ENCODE data around the gene RPRML.

DNA sequence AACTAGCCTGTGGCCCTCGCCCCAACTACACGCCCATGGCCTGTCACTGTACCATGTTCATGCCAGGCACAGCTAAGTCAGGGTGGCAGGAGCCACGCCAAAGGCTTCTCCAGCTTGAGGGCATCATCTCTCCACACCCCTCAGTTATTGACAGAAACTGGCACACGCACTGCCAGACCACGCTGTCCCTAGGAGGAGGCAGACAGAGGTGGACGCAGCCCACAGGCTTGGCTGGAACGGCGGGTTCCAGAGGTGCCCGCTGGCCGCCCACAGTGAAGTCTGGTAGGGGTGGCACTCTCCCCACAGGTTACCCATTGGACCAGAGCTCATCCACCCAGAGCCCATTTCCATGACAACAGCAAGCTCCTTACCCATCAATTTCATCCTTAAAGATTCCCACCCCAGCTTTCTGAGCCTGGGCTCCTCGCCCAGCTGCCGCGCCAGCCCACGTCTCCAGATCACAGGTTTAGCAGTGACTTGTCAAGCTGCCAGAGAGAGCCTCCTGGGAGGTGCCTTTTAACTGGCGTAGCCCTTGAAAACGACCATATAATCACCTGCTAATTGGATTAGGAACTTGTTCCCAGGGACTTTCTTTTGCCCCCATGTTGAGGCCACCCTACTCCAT is 27.9 kb downstream of the RPRML start:
- no peak for TF ChIP-seq CREM (CRISPR knock-in tag; IDR thresholded peaks at IDR 0.05)
- TF ChIP-seq, protein P1, sequence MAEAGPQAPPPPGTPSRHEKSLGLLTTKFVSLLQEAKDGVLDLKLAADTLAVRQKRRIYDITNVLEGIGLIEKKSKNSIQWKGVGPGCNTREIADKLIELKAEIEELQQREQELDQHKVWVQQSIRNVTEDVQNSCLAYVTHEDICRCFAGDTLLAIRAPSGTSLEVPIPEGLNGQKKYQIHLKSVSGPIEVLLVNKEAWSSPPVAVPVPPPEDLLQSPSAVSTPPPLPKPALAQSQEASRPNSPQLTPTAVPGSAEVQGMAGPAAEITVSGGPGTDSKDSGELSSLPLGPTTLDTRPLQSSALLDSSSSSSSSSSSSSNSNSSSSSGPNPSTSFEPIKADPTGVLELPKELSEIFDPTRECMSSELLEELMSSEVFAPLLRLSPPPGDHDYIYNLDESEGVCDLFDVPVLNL (CRISPR knock-in tag; IDR thresholded peaks at IDR 0.05; ENCODE audit: borderline replicate concordance, low read depth): no peak
- TF ChIP-seq, protein P2, sequence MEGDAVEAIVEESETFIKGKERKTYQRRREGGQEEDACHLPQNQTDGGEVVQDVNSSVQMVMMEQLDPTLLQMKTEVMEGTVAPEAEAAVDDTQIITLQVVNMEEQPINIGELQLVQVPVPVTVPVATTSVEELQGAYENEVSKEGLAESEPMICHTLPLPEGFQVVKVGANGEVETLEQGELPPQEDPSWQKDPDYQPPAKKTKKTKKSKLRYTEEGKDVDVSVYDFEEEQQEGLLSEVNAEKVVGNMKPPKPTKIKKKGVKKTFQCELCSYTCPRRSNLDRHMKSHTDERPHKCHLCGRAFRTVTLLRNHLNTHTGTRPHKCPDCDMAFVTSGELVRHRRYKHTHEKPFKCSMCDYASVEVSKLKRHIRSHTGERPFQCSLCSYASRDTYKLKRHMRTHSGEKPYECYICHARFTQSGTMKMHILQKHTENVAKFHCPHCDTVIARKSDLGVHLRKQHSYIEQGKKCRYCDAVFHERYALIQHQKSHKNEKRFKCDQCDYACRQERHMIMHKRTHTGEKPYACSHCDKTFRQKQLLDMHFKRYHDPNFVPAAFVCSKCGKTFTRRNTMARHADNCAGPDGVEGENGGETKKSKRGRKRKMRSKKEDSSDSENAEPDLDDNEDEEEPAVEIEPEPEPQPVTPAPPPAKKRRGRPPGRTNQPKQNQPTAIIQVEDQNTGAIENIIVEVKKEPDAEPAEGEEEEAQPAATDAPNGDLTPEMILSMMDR (IDR thresholded peaks at IDR 0.05): no peak
- no peak for TF ChIP-seq ELF4 (CRISPR knock-in tag; IDR thresholded peaks at IDR 0.05; ENCODE audit: low read depth)
- TF ChIP-seq SMAD4 (CRISPR knock-in tag; IDR thresholded peaks at IDR 0.05): no peak
- TF ChIP-seq, protein P3, sequence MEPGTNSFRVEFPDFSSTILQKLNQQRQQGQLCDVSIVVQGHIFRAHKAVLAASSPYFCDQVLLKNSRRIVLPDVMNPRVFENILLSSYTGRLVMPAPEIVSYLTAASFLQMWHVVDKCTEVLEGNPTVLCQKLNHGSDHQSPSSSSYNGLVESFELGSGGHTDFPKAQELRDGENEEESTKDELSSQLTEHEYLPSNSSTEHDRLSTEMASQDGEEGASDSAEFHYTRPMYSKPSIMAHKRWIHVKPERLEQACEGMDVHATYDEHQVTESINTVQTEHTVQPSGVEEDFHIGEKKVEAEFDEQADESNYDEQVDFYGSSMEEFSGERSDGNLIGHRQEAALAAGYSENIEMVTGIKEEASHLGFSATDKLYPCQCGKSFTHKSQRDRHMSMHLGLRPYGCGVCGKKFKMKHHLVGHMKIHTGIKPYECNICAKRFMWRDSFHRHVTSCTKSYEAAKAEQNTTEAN (CRISPR knock-in tag; IDR thresholded peaks at IDR 0.05): no peak

Data from WTC11 (cell line).